IMR-90 (cell line): ENCODE results near the gene BMP4.

Experiments used
- BHLHE40 ChIP-seq: fragments of 150-350 bp; IDR thresholded peaks from 2 replicates; pipeline ENCODE4 v1.6.1; 2016; ENCODE audit warnings: mild to moderate bottlenecking, low read depth, low read length
- CEBPB ChIP-seq: IDR thresholded peaks from 2 replicates; pipeline ENCODE4 v1.6.1; 2012; ENCODE audit warnings: low read depth, low read length, improper control_type of control experiment
- CHD1 ChIP-seq: IDR thresholded peaks from 2 replicates; pipeline ENCODE4 v1.6.1; 2012; ENCODE audit warnings: low read depth, low read length, improper control_type of control experiment
- CTCF ChIP-seq: conservative IDR thresholded peaks from 2 replicates; pipeline ENCODE4 v1.5.1; 2012; ENCODE audit warnings: mild to moderate bottlenecking, low read depth, low read length, improper control_type of control experiment
- ELK1 ChIP-seq: fragments of 150-350 bp; IDR thresholded peaks from 2 replicates; pipeline ENCODE4 v1.6.1; 2016; ENCODE audit warnings: low read depth, mild to moderate bottlenecking, low read length, moderate library complexity, borderline replicate concordance
- FOS ChIP-seq: fragments of 150-350 bp; IDR thresholded peaks from 2 replicates; pipeline ENCODE4 v1.6.1; 2016; ENCODE audit warnings: low read depth, low read length
- MXI1 ChIP-seq: IDR thresholded peaks from 2 replicates; pipeline ENCODE4 v1.6.1; 2012; ENCODE audit warnings: low read depth, mild to moderate bottlenecking, low read length, moderate library complexity, borderline replicate concordance
- POLR2A ChIP-seq: IDR thresholded peaks from 2 replicates; pipeline ENCODE4 v1.6.1; 2012; ENCODE audit warnings: mild to moderate bottlenecking, low read depth, low read length
- RAD21 ChIP-seq: IDR thresholded peaks from 2 replicates; pipeline ENCODE4 v1.6.1; 2012; ENCODE audit warnings: low read length, improper control_type of control experiment
- RCOR1 ChIP-seq: IDR thresholded peaks from 2 replicates; pipeline ENCODE4 v1.6.1; 2012; ENCODE audit warnings: mild to moderate bottlenecking, low read length, improper control_type of control experiment; ENCODE audit not compliant: insufficient replicate concordance
- RFX5 ChIP-seq: IDR thresholded peaks from 2 replicates; pipeline ENCODE4 v1.8.0; 2012; ENCODE audit warnings: low read depth, mild to moderate bottlenecking, low read length, moderate library complexity
- USF2 ChIP-seq: fragments of 150-350 bp; IDR thresholded peaks from 2 replicates; pipeline ENCODE4 v1.6.1; 2017; ENCODE audit warnings: mild to moderate bottlenecking, antibody characterized with exemption, low read length, low read depth

GRCh38 chr14:53915364-53916014, 41.1 kb downstream of the BMP4 start:
- TF ChIP-seq CEBPB, result no peak
- no peak for TF ChIP-seq FOS
- TF ChIP-seq ELK1, result no peak
- TF ChIP-seq CTCF, result no peak
- no peak for TF ChIP-seq POLR2A
- no peak for TF ChIP-seq RCOR1
- TF ChIP-seq RFX5, result no peak
- no peak for TF ChIP-seq USF2
- no peak for TF ChIP-seq RAD21
- no peak for TF ChIP-seq CHD1
- no peak for TF ChIP-seq MXI1
- no peak for TF ChIP-seq BHLHE40
